ENCODE results near the gene CENPO.

Gene CENPO

GRCh38 chr2:24855726-24856125, 62.5 kb downstream of the CENPO start:
- Histone ChIP-seq H3K4me1 (ENCODE audit: low read length) (no peaks in the 10 kb centered on the region), H3K79me2 (ENCODE audit: low read length) (peaks cover 77% of the 10 kb centered on the region), H3K27me3 (replicated peaks; ENCODE audit: insufficient read depth, low read length) (no peaks in the 10 kb centered on the region), H2AFZ (ENCODE audit: low read length) (no peak overlapping the region), H3K9me2 (replicated peaks; ENCODE audit: insufficient read depth, low read length) (no peaks in the 10 kb centered on the region), H3K27ac (ENCODE audit: low read length) (no peak overlapping the region), H3K4me3 (ENCODE audit: low read length) (no peak overlapping the region), H3K36me3 (replicated peaks; ENCODE audit: insufficient read depth, low read length) (peaks cover 21% of the 10 kb centered on the region; the same call in 1 of the 2 replicates), H3K4me2 (ENCODE audit: low read depth, low read length) (no peak overlapping the region), H4K20me1 (ENCODE audit: insufficient read depth, low read length) (no peaks in the 10 kb centered on the region), H3K9ac (ENCODE audit: low read length) (no peak overlapping the region), H3F3A (ENCODE audit: insufficient read depth, low read length) (no peaks in the 10 kb centered on the region), H3K9me3 (replicated peaks; ENCODE audit: insufficient read depth, low read length) (no peaks in the 10 kb centered on the region)
- TF ChIP-seq CTCF (IDR thresholded peaks at IDR 0.05; ENCODE audit: low read length) (no peak), EZH2phosphoT487 (IDR thresholded peaks at IDR 0.05; ENCODE audit: low read length) (no peak), EZH2 (optimal IDR thresholded peaks at IDR 0.05; ENCODE audit: low read depth, low read length) (no peak)
- no peak for DNase-seq

- H3K4me3 ChIP-seq (ENCODE audit: low read length), result no peak overlapping the region
- no peak for TF ChIP-seq EZH2 (optimal IDR thresholded peaks at IDR 0.05; ENCODE audit: low read depth, low read length)
- TF ChIP-seq CTCF (IDR thresholded peaks at IDR 0.05; ENCODE audit: low read length), result no peak
- no peak for TF ChIP-seq EZH2phosphoT487 (IDR thresholded peaks at IDR 0.05; ENCODE audit: low read length)
- no peaks in the 10 kb centered on the region for H4K20me1 ChIP-seq (ENCODE audit: insufficient read depth, low read length)
- no peaks in the 10 kb centered on the region for H3F3A ChIP-seq (ENCODE audit: insufficient read depth, low read length)
- no peaks in the 10 kb centered on the region for H3K9me2 ChIP-seq (replicated peaks; ENCODE audit: insufficient read depth, low read length)
- no peak overlapping the region for H2AFZ ChIP-seq (ENCODE audit: low read length)
- peaks cover 19% of the 10 kb centered on the region; the same call in 1 of the 2 replicates for H3K36me3 ChIP-seq (replicated peaks; ENCODE audit: insufficient read depth, low read length)
- no peak for DNase-seq
- no peaks in the 10 kb centered on the region for H3K27me3 ChIP-seq (replicated peaks; ENCODE audit: insufficient read depth, low read length)
- peaks cover 77% of the 10 kb centered on the region for H3K79me2 ChIP-seq (ENCODE audit: low read length)
- H3K9ac ChIP-seq (ENCODE audit: low read length), result no peak overlapping the region
- H3K9me3 ChIP-seq (replicated peaks; ENCODE audit: insufficient read depth, low read length), result no peaks in the 10 kb centered on the region
- H3K4me2 ChIP-seq (ENCODE audit: low read depth, low read length), result no peak overlapping the region
- no peaks in the 10 kb centered on the region for H3K4me1 ChIP-seq (ENCODE audit: low read length)
- H3K27ac ChIP-seq (ENCODE audit: low read length), result no peak overlapping the region
Measured at GRCh38 chr2:24856791-24857211, 63.6 kb downstream of the CENPO start.

- Histone ChIP-seq H2AFZ (ENCODE audit: low read length) (no peak overlapping the region), H3F3A (ENCODE audit: insufficient read depth, low read length) (no peaks in the 10 kb centered on the region), H3K9me3 (replicated peaks; ENCODE audit: insufficient read depth, low read length) (no peaks in the 10 kb centered on the region), H3K79me2 (ENCODE audit: low read length) (peaks cover 75% of the 10 kb centered on the region), H3K9ac (ENCODE audit: low read length) (no peak overlapping the region), H3K4me2 (ENCODE audit: low read depth, low read length) (no peak overlapping the region), H4K20me1 (ENCODE audit: insufficient read depth, low read length) (no peaks in the 10 kb centered on the region), H3K27me3 (replicated peaks; ENCODE audit: insufficient read depth, low read length) (no peaks in the 10 kb centered on the region), H3K9me2 (replicated peaks; ENCODE audit: insufficient read depth, low read length) (no peaks in the 10 kb centered on the region), H3K4me1 (ENCODE audit: low read length) (no peaks in the 10 kb centered on the region), H3K27ac (ENCODE audit: low read length) (no peak overlapping the region), H3K4me3 (ENCODE audit: low read length) (no peak overlapping the region), H3K36me3 (replicated peaks; ENCODE audit: insufficient read depth, low read length) (peaks cover 14% of the 10 kb centered on the region; the same call in 1 of the 2 replicates)
- TF ChIP-seq EZH2phosphoT487 (IDR thresholded peaks at IDR 0.05; ENCODE audit: low read length) (no peak), CTCF (IDR thresholded peaks at IDR 0.05; ENCODE audit: low read length) (no peak), EZH2 (optimal IDR thresholded peaks at IDR 0.05; ENCODE audit: low read depth, low read length) (no peak)
- DNase-seq, result no peak
Measured at GRCh38 chr2:24857746-24858145, 64.5 kb downstream of the CENPO start.
